ENCODE results near the gene SYNGR4.
A peak's percentile ranks its signal among the peaks of the same experiment; 100 is the strongest.
"Not testable (repeated sequence)": the region's sequence is repeated elsewhere in the genome, so short reads cannot be mapped to it uniquely, and the experiment has no call there.

Gene SYNGR4

DNA sequence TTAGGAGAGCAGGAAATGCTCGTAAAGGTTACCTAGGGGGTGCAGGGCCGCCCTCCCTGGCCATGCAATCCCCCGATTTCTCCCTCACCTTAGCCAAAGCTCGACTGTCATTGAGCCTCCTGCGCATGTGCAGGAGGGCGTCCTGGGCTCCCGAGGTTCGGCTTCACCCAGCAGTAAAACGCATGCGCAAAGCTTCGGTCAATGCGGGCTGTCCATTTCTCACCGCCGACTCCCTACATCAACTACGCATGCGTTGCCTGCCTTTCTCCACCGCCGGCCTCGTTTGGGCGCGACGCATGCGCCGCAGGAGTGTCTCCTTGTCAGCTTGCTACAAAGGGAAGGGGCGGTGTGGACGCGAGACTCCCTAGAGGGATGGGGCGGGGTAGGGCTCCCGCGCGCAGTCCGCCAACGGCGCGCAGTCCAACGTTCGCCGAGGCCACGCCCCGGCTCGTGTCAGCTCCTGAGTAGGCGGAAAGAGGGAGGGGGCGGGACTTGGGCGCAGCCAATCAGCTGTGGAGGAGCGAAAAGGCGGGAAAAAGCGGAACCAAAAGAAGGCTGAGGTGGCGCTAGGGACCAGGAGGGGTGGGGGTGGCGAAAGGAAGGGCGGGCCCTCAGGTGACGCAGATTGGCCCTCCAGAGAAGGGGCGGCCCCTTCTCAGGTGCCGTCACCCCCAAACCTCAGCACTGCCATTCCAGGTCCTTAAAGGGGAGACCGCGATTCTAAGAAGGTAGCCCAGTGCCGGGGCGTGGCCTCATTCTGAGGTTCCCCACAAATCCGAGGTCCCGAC, at the start of gene SYNGR4, which contains the start of gene TMEM143:
Gene SYNGR4 (plus strand): TSS at position 558 of the 788 bp plus-strand sequence. CDS start 1,476 bp downstream, outside the sequence.
Gene TMEM143 (minus strand): TSS at position 131 of the 788 bp plus-strand sequence. CDS start 20 bp downstream, at position 111.
- ATAC-seq, result peak; percentile 88
- TF ChIP-seq ZFP30 (CRISPR knock-in tag; IDR thresholded peaks at IDR 0.05) (no peak), ZFP3 (CRISPR knock-in tag; IDR thresholded peaks at IDR 0.05) (no peak), CSDC2 (CRISPR knock-in tag; IDR thresholded peaks at IDR 0.05) (no peak), ISL1 (CRISPR knock-in tag; IDR thresholded peaks at IDR 0.05) (no peak), TSHZ2 (CRISPR knock-in tag; IDR thresholded peaks at IDR 0.05) (no peak), ZNF565 (CRISPR knock-in tag; conservative IDR thresholded peaks at IDR 0.05; ENCODE audit: low read depth) (no peak), RARB (CRISPR knock-in tag; IDR thresholded peaks at IDR 0.05) (no peak), ZNF70 (CRISPR knock-in tag; IDR thresholded peaks at IDR 0.05) (no peak), GLIS3 (CRISPR knock-in tag; IDR thresholded peaks at IDR 0.05) (no peak), OSR1 (CRISPR knock-in tag; IDR thresholded peaks at IDR 0.05) (no peak), SNAI2 (CRISPR knock-in tag; IDR thresholded peaks at IDR 0.05) (no peak), ESRRG (CRISPR knock-in tag; IDR thresholded peaks at IDR 0.05) (no peak), TOX (CRISPR knock-in tag; IDR thresholded peaks at IDR 0.05; ENCODE audit: borderline replicate concordance) (no peak), PPARA (CRISPR knock-in tag; IDR thresholded peaks at IDR 0.05; ENCODE audit: borderline replicate concordance) (no peak), BACH2 (CRISPR knock-in tag; IDR thresholded peaks at IDR 0.05; ENCODE audit: borderline replicate concordance) (no peak)
- TF ChIP-seq, protein P1, sequence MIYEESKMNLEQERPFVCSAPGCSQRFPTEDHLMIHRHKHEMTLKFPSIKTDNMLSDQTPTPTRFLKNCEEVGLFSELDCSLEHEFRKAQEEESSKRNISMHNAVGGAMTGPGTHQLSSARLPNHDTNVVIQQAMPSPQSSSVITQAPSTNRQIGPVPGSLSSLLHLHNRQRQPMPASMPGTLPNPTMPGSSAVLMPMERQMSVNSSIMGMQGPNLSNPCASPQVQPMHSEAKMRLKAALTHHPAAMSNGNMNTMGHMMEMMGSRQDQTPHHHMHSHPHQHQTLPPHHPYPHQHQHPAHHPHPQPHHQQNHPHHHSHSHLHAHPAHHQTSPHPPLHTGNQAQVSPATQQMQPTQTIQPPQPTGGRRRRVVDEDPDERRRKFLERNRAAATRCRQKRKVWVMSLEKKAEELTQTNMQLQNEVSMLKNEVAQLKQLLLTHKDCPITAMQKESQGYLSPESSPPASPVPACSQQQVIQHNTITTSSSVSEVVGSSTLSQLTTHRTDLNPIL (CRISPR knock-in tag; IDR thresholded peaks at IDR 0.05; ENCODE audit: low read depth), result no peak
- TF ChIP-seq, protein P2, sequence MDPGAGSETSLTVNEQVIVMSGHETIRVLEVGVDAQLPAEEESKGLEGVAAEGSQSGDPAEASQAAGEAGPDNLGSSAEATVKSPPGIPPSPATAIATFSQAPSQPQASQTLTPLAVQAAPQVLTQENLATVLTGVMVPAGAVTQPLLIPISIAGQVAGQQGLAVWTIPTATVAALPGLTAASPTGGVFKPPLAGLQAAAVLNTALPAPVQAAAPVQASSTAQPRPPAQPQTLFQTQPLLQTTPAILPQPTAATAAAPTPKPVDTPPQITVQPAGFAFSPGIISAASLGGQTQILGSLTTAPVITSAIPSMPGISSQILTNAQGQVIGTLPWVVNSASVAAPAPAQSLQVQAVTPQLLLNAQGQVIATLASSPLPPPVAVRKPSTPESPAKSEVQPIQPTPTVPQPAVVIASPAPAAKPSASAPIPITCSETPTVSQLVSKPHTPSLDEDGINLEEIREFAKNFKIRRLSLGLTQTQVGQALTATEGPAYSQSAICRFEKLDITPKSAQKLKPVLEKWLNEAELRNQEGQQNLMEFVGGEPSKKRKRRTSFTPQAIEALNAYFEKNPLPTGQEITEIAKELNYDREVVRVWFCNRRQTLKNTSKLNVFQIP (CRISPR knock-in tag; IDR thresholded peaks at IDR 0.05; ENCODE audit: borderline replicate concordance, low read depth), result no peak
- TF ChIP-seq, protein P3, sequence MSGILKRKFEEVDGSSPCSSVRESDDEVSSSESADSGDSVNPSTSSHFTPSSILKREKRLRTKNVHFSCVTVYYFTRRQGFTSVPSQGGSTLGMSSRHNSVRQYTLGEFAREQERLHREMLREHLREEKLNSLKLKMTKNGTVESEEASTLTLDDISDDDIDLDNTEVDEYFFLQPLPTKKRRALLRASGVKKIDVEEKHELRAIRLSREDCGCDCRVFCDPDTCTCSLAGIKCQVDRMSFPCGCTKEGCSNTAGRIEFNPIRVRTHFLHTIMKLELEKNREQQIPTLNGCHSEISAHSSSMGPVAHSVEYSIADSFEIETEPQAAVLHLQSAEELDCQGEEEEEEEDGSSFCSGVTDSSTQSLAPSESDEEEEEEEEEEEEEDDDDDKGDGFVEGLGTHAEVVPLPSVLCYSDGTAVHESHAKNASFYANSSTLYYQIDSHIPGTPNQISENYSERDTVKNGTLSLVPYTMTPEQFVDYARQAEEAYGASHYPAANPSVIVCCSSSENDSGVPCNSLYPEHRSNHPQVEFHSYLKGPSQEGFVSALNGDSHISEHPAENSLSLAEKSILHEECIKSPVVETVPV (CRISPR knock-in tag; IDR thresholded peaks at IDR 0.05), result no peak
- TF ChIP-seq, protein P4, sequence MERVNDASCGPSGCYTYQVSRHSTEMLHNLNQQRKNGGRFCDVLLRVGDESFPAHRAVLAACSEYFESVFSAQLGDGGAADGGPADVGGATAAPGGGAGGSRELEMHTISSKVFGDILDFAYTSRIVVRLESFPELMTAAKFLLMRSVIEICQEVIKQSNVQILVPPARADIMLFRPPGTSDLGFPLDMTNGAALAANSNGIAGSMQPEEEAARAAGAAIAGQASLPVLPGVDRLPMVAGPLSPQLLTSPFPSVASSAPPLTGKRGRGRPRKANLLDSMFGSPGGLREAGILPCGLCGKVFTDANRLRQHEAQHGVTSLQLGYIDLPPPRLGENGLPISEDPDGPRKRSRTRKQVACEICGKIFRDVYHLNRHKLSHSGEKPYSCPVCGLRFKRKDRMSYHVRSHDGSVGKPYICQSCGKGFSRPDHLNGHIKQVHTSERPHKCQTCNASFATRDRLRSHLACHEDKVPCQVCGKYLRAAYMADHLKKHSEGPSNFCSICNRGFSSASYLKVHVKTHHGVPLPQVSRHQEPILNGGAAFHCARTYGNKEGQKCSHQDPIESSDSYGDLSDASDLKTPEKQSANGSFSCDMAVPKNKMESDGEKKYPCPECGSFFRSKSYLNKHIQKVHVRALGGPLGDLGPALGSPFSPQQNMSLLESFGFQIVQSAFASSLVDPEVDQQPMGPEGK (CRISPR knock-in tag; IDR thresholded peaks at IDR 0.05; ENCODE audit: borderline replicate concordance), result no peak

GRCh38 chr19:48315712-48316111, 48.5 kb upstream of the SYNGR4 start:
- no peak for ATAC-seq
- TF ChIP-seq ISL1 (CRISPR knock-in tag; IDR thresholded peaks at IDR 0.05), result no peak
- TF ChIP-seq, protein P4 (CRISPR knock-in tag; IDR thresholded peaks at IDR 0.05; ENCODE audit: borderline replicate concordance), result no peak
- TF ChIP-seq ZC3H10 (CRISPR knock-in tag; IDR thresholded peaks at IDR 0.05), result no peak

- ATAC-seq, result not testable (repeated sequence)
Observed at GRCh38 chr19:48317708-48317960, 46.5 kb upstream of the SYNGR4 start.

All from SK-N-SH treated with all-trans-retinoic acid at 6 μM for 48 hours (cell line).